Bronchus fibroblast of lung (primary cell): ENCODE results near the gene FUBP1. TPM values are rescaled to one million over a fixed set of nuclear protein-coding genes. Genes with fewer than 3 reads are reported as not detected.

Source experiments
- total RNA-seq: library from RNA; depleted of rRNA; stranded (reverse); fragments of >200 nt; gene quantifications from 2 replicates; pipeline ENCODE4 v1.2.3, GENCODE V29; 2015

The FUBP1 gene
- 110 and 117 TPM in 2 replicates for total RNA-seq

DNA sequence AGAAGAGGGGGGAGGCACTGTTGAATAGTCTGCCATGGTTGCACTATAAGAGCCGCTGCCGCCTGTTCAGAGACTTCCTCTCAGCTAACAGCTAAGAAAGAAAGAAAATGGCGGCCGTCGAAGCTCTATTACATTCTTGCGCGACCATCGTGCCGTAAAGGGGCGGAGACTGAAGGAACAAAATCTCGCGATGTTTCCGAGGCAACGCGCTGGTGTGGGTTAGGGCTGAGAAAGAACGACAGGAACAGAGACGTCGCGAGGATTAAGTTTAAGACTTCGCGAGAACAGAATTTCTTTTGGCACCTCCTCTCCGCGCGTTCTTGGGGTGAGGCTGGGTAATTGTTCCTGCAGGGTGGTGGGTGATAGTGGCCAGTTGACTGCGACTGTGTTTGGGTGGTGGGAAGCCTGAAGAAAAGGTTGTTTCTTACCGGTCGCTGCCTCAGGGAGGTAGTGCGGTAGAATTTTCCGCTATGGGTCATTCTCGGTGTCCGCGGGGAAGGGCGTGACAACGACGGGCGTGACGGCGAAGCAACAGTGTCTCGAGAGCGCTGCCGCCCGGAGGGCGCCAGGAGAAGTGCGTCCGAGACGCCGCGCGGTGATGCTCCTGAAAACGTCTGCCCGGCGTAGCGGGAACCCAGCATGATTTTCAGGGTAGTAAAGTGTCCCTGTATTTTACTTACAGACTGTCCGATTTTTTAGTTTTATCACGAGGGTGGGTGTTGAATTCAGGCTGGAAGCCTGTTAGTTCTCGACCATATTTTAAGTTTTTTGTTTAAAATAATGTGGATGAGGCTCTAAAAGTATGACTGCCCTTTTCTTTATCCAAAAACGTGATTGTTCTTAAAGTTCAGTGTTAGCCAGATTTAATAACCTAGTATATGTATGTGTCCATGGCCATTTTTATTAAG is at the start of gene FUBP1:
Gene FUBP1, minus strand, starts transcription at position 104 of the 908 bp plus-strand sequence. Its CDS starts 68 bp downstream, at position 36.

GRCh38 chr1:78004719-78005447 is 26.0 kb upstream of the FUBP1 start, which contains the start of gene DNAJB4:
DNAJB4 (plus strand) TSS chr1:78004939; CDS start chr1:78005111, 172 bp downstream.

Other genes starting within 250 kb of the FUBP1 start
- 31.2 and 34.5 TPM in 2 replicates for gene USP33, start 219.2 kb downstream of the FUBP1 start, total RNA-seq
- gene MIGA1, start 199.4 kb downstream of the FUBP1 start, total RNA-seq = 5.5 and 7.1 TPM in 2 replicates
- gene NEXN, start 90.4 kb downstream of the FUBP1 start, total RNA-seq = 6.4 and 9.2 TPM in 2 replicates
- gene DNAJB4, start 25.9 kb upstream of the FUBP1 start, total RNA-seq = 46.8 and 56.3 TPM in 2 replicates
- 2.1 and 3.0 TPM in 2 replicates for gene GIPC2, start 66.9 kb upstream of the FUBP1 start, total RNA-seq